ENCODE results near the gene KCNJ12.
"Not testable (repeated sequence)": the region's sequence is repeated elsewhere in the genome, so short reads cannot be mapped to it uniquely, and the experiment has no call there.

DNA sequence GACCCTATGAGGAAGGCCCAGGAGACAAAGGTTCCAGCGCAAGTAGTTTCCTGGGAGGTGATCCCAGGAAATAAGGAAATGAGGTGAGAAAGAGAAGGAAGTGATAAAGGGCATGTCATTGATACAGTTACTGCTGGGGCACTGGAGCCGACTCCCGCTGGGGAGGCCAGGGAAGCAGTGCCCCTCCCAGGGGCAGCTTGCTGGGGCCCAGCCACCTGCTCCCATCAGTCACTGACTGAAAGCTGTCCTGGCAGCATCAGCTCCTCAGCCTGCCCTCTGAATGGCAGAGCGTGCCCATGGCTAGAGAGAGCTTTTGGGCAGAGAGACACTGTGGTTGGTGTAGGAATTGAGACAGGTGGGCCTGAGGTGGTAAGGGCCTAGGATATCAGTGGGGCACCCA, 33.2 kb downstream of the KCNJ12 start:
- not testable (repeated sequence) for TF ChIP-seq POLR2A (IDR thresholded peaks at IDR 0.05; ENCODE audit: low read depth, low read length); POLR2AphosphoS5 (IDR thresholded peaks at IDR 0.05; ENCODE audit: low read depth, low read length); SPI1 (IDR thresholded peaks at IDR 0.05; ENCODE audit: low read depth, low read length); POU2F2 (IDR thresholded peaks at IDR 0.05; ENCODE audit: low read depth, low read length); TAF1 (IDR thresholded peaks at IDR 0.05; ENCODE audit: low read depth, low read length); PAX5 (IDR thresholded peaks at IDR 0.05; ENCODE audit: insufficient read depth, low read length, severe bottlenecking)
